GM18502 (cell line): ENCODE measurements around the gene ERC2.
A peak's percentile ranks its signal among the peaks of the same experiment; 100 is the strongest.

Experiments used
- ATAC-seq: cut with Tn5 transposase; IDR thresholded peaks from one replicate; pipeline ENCODE4 v1.9.1; 2021; ENCODE audit warnings: mild to moderate bottlenecking; ENCODE audit not compliant: unreplicated experiment, poor library complexity

ERC2 gene

GRCh38 chr3:55678546-55679216, 789.6 kb downstream of the ERC2 start:
- ATAC-seq = no peak

DNA sequence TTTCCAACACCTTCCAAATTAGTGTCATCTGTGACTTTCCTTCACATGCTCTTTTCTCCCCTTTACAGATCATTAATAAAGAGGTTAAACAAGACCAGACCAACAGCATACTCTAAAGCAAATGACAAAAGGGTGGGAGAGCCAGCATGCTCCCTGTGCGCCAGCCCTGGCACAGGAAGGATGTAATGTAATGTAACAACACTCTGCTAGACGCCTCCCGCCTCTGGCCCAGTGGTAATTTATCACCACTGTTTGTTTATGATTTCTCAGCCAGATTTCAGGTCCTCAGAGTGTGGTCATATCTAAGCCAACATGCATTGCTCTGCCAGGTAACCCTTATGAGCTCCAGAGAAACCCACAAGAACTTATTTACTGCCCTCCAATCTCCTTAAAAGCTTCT, 791.6 kb downstream of the ERC2 start:
- no peak for ATAC-seq

- ATAC-seq = peak; percentile 98
Measured at GRCh38 chr3:55675478-55675877, 792.8 kb downstream of the ERC2 start.

GRCh38 chr3:55673764-55674163, 794.5 kb downstream of the ERC2 start:
- ATAC-seq = no peak

DNA sequence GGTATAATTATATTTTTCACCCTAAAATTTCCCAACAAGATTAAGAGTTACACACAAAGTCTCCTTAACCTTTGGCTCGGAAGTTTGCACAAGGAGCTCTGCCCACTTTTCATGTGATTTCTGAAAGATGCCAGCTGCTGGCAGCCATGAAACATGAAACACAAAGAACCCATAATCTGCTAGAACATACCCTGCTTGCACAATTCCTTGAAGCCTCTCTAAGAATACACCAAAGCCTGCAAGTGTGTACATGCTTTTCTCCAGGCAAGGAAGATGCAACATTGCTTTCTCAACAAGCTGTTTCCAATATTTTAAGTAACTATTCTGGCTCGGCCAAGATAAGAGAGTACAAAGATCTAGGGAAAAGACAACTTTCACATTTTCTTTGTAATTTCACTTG, 799.1 kb downstream of the ERC2 start:
- ATAC-seq = no peak

DNA sequence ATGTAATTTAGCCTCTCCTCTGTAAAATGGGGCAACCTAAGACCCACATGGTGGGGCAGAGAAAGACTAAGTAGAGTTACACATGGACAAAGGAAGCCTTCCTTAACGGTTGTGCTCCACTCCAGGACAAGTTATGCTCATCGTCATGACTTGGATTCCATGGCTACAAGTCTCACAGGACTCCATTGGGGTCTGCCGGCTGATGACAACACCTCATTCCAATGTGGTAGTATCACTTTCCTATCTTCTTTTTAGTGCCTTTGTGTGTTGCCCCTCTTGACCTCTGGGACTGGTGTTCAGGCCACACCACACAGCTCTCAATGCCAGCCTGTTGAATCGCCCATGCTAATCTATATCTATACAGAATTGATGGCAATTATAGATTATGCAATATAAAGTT, 799.9 kb downstream of the ERC2 start:
- no peak for ATAC-seq

- no peak for ATAC-seq
Measured at GRCh38 chr3:55664387-55664786, 803.9 kb downstream of the ERC2 start.

DNA sequence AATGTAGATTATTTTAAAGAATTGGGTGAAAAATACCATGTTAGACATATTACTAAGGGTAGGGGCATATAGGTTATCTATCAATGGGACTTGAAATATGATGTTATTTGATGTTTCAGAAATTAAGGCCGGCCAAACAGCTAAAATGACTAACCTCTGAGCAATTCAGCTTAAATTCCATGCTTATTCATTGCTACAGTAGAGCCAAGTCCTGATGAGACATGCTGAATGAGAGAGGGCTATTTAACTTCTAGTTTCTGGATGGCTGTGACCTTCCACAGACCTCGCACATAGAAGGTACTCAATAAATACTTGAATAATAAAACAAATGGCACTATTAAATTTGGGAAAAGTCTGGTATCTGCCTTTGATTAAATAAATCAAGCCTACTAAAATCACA, 805.6 kb downstream of the ERC2 start:
- no peak for ATAC-seq

GRCh38 chr3:55661571-55661970, 806.7 kb downstream of the ERC2 start:
- no peak for ATAC-seq

- ATAC-seq = peak; percentile 46
Measured at GRCh38 chr3:55661141-55661540, 807.1 kb downstream of the ERC2 start.

- no peak for ATAC-seq
Measured at GRCh38 chr3:55660642-55661041, 807.6 kb downstream of the ERC2 start.

- no peak for ATAC-seq
Measured at GRCh38 chr3:55659701-55660100, 808.6 kb downstream of the ERC2 start.

GRCh38 chr3:55658690-55659562, 809.3 kb downstream of the ERC2 start:
- peak; percentile 31 for ATAC-seq

DNA sequence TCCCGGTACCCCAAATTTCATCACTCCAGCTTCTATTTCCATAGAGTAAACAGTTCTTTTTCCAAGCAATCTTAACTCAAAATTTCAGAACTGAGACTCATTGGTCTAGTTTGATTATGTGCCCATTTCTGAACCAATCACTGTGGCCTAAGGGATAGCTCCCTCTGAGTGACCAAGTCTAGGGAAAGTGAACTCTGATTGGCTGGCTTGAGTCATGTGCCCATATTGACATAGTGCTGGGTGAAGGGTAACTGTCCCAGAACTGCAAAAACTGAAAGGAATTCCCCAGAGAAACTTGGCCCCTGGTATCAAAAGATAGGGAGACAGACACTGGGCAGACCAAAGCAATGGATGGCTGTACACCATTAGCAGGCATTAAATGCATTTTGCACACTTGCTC, 810.0 kb downstream of the ERC2 start:
- no peak for ATAC-seq

- ATAC-seq = no peak
Measured at GRCh38 chr3:55655544-55655943, 812.7 kb downstream of the ERC2 start.

GRCh38 chr3:55654123-55654760, 814.0 kb downstream of the ERC2 start:
- ATAC-seq = peak; percentile 92

DNA sequence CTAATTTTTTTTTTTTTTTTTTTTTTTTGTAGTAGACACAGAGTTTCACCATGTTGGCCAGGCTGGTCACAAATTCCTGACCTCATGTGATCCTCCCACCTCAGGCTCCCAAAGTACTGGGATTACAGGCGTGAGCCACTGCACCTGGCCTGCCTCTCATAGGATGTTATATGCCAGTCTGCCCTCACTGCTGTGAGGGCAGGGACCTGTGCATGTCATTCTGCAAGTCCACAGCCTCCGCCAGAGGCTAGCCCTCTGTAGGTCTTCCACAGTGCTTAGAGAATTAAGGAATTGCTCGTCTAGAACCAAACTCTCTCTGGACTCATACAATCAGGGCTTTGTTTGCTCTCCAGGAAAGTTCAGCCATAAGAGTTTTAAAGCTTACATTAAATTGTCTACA, 817.3 kb downstream of the ERC2 start:
- no peak for ATAC-seq

DNA sequence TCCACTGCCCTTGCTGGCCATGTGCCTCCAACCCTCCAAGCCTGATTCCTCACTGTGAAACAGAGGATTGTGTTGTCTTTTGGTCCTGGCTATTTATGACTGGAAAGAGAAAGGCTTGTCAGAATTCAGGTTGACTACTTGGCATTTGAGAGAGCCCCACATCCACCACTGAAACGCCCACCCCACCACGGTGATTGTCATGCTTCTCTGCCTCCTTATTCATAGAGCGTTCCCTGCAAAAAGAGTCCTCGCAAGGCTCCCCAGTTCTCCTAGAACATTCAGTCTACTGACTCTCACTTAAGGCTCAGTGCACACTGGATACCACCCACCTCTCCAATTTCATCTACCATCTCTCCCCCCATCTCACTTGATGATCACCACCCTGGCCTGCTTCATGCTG, 818.3 kb downstream of the ERC2 start:
- ATAC-seq = no peak

- ATAC-seq = no peak
Measured at GRCh38 chr3:55649554-55649953, 818.7 kb downstream of the ERC2 start.

- no peak for ATAC-seq
Measured at GRCh38 chr3:55648591-55649318, 819.5 kb downstream of the ERC2 start.

- ATAC-seq = no peak
Measured at GRCh38 chr3:55647670-55648069, 820.6 kb downstream of the ERC2 start.
